ENCODE measurements around the gene MARCKSL1. TPM values are rescaled to one million over a fixed set of nuclear protein-coding genes. Genes with fewer than 3 reads are reported as not detected.

Gene MARCKSL1
- total and polyA plus RNA-seq, 3 donors from 2014 or later, result 288 to 326 (median 312) TPM

DNA sequence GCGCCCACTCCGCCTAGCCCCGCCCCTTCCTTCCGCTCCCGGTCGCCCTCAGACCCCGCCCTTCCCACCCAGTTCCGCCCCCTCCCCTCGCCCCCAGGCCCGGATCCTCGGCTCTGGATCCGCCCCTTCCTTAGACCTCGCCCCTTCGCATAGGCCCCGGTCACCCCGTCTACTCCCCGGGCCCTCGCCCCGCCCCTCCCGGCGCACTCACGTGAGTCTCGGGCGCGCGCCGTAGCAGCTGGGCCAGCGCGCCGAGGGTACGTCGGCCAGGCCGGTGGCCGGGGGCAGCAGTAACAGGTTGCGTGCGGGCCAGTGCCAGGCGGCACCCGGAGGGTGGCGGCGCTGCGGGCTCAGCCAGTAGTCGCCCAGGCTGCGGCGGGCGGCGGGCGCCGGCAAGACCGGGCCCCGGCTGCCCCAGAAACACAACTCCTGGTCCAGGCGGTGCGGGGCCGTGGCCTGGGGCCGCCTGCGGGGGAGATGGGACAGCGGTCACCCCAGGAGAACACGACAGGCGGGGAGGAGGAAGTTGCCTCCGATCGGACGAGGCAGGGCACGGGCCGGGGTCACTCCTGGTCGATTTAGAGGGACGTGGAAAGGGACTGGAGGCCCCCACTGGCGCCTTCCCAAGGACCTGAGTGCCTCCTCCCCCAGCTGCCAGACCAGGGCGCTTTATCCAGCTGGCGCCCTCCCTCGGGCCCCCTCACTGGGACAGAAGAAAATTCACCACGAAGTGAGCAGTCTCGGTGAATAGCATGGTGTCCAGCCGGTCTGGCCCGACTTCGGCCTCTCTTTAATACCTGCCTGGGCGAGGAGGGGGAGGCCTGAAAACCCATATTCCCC, 15.6 kb upstream of the MARCKSL1 start:
- no peaks in the 10 kb centered on the region for H3K9me3 ChIP-seq
- intact Hi-C loops (cut with DNase I; ENCODE audit: low total_unique reads), result no loop called here
- H3K4me1 ChIP-seq, result peaks cover 70% of the 10 kb centered on the region
- peak; percentile 96 for DNase-seq
- H3K36me3 ChIP-seq (ENCODE audit: low read depth, missing control alignments), result no peaks in the 10 kb centered on the region
- no peaks in the 10 kb centered on the region for H3K27me3 ChIP-seq
- peak overlapping the region; percentile 96 to 98 for H3K27ac ChIP-seq
- 0 to 1% methylated on average over 17 to 51 of the region's 75 CpGs for WGBS, 2 donors
- peak; percentile 74 for TF ChIP-seq POLR2A (IDR thresholded peaks at IDR 0.05)
- TF ChIP-seq CTCF (IDR thresholded peaks at IDR 0.05), result no peak
- peak overlapping the region; percentile 67 to 77 for H3K4me3 ChIP-seq

- H3K4me1 ChIP-seq, result peaks cover 70% of the 10 kb centered on the region
- intact Hi-C loops (cut with DNase I; ENCODE audit: low total_unique reads), result no loop called here
Observed at GRCh38 chr1:32350785-32351398, 14.9 kb upstream of the MARCKSL1 start.

GRCh38 chr1:32349211-32349708, 13.2 kb upstream of the MARCKSL1 start:
- no peaks in the 10 kb centered on the region for H3K27me3 ChIP-seq
- H3K36me3 ChIP-seq (ENCODE audit: low read depth, missing control alignments), result no peaks in the 10 kb centered on the region
- H3K4me1 ChIP-seq, result peaks cover 65% of the 10 kb centered on the region
- no peak for DNase-seq
- intact Hi-C loops (cut with DNase I; ENCODE audit: low total_unique reads), result no loop called here
- H3K4me3 ChIP-seq, result no peak overlapping the region
- 47 to 54% methylated on average over 8 of the region's 8 CpGs for WGBS, 2 donors
- peak overlapping the region in 1 of 2 donors; percentile 47 for H3K27ac ChIP-seq
- no peaks in the 10 kb centered on the region for H3K9me3 ChIP-seq
- TF ChIP-seq CTCF (IDR thresholded peaks at IDR 0.05), result no peak
- TF ChIP-seq POLR2A (IDR thresholded peaks at IDR 0.05), result no peak

More at GRCh38 chr1:32350785-32351398, 14.9 kb upstream of the MARCKSL1 start:
- Histone ChIP-seq H3K27me3 (no peaks in the 10 kb centered on the region), H3K36me3 (ENCODE audit: low read depth, missing control alignments) (no peaks in the 10 kb centered on the region), H3K4me3 (peak overlapping the region; percentile 67 to 77), H3K9me3 (no peaks in the 10 kb centered on the region), H3K27ac (peak overlapping the region; percentile 96 to 98)
- peak; percentile 88 for DNase-seq
- no peak for TF ChIP-seq POLR2A (IDR thresholded peaks at IDR 0.05)
- peak; percentile 40 to 84 (median 64) for TF ChIP-seq CTCF (IDR thresholded peaks at IDR 0.05)
- WGBS, 2 donors, result 22 to 30% methylated on average over 17 to 28 of the region's 28 CpGs

GRCh38 chr1:32346532-32347157, 10.6 kb upstream of the MARCKSL1 start:
- peaks cover 50% of the 10 kb centered on the region for H3K4me1 ChIP-seq
- intact Hi-C loops (cut with DNase I; ENCODE audit: low total_unique reads), result no loop called here
- 83 to 92% methylated on average over 9 of the region's 9 CpGs for WGBS, 2 donors

More at GRCh38 chr1:32346532-32347157, 10.6 kb upstream of the MARCKSL1 start:
- no peaks in the 10 kb centered on the region for H3K9me3 ChIP-seq
- TF ChIP-seq CTCF (IDR thresholded peaks at IDR 0.05), result no peak
- TF ChIP-seq POLR2A (IDR thresholded peaks at IDR 0.05), result no peak
- peak overlapping the region; percentile 39 to 55 for H3K27ac ChIP-seq
- no peak overlapping the region for H3K4me3 ChIP-seq
- no peaks in the 10 kb centered on the region for H3K36me3 ChIP-seq (ENCODE audit: low read depth, missing control alignments)
- DNase-seq, result no peak
- no peaks in the 10 kb centered on the region for H3K27me3 ChIP-seq
